ENCODE measurements around the gene ATP6V1G3.
"Not testable (repeated sequence)": the region's sequence is repeated elsewhere in the genome, so short reads cannot be mapped to it uniquely, and the experiment has no call there.

ATP6V1G3 gene

DNA sequence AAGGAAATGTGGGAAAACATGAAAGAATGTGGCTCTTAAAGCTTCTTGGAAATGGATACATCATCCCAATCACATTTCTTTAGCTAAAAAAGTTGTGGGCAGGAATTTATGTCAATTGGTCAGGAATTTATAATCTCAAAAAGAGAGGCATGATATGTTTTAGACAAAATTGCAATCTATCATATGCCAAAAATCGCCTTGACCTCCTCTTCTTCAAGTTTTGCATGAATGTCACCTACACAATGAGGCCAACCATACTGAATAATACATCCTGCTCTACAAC is 42.4 kb downstream of the ATP6V1G3 start:
- in situ Hi-C loops (cut with MboI; ENCODE audit: low sequenced_read_pairs), result no loop called here

DNA sequence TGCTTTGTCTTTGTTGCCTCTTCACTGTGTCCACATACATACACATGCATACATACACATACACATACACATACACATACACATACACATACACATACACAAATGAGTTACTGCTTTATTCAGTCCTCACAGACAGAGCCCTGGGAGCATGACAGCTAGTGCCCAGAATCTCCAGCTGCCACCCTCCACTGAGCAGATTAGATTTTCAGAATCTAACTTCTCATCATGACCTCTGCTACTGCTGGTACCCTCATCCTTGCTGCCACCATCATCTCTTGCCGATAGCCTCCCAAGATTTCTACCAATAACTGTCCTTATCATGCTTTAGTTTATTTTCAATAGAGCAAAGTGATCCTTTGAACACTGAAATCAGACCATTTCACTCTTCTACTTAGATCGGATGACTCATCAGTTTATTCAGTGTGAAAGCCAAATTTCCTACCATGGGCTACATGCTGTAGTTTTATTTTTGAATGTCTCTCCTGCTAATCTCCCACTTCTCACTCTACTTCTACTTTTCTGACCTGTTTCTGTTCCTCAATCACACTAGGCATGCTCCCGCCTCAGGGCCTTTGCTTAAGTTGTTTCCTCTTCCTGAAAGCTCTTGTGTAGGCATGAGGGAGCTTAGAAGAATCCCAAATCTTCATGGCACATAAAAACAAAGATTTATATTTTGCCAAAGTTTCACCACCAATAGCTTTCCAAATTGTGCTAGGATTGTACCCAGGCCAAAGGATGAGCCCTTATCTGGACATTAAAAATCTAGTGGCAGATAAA is 43.0 kb downstream of the ATP6V1G3 start:
- in situ Hi-C loops (cut with MboI; ENCODE audit: low sequenced_read_pairs), result no loop called here

DNA sequence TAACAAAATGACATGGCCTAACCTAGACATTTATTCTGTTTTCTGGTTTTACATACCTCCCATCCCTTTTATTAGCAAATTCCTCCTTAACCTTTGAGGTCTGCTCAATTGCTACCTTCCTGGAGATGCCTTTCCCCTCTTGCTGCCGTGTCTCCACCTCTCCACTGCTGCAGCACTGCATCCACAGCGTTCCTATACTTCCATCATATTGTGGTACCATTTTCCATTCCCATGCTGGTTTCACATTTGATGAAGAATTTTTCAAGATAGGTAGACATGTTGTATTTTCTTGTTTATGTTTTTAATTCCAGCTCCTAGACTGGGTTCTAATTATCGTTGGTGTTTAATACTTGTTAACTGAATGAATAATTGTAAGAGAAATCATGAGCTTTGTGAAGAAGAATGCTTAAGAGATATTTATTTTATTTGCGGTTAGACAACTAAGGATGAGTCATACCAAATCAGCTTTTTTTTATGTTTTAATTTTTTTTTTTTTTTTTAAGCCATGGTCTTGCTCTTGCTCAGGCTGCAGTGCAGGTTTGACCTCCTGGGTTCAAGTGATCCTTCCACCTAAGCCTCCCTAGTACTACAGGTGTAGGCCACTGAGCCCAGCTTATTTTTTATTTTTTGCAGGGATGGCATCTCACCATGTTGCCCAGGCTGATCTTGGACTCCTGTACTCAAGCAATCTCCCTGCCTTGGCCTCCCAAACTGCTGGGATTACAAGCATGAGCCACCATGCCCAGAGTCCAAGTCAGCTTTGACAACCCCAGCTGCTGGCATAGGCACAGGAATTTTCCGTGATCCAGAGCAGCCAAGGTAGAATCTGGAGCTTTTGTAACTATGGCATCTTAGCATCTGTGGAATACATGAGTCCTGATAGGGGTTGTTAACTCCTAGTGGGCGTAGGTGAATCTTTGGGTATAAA is 44.0 kb downstream of the ATP6V1G3 start:
- in situ Hi-C loops (cut with MboI; ENCODE audit: low sequenced_read_pairs), result no loop called here

DNA sequence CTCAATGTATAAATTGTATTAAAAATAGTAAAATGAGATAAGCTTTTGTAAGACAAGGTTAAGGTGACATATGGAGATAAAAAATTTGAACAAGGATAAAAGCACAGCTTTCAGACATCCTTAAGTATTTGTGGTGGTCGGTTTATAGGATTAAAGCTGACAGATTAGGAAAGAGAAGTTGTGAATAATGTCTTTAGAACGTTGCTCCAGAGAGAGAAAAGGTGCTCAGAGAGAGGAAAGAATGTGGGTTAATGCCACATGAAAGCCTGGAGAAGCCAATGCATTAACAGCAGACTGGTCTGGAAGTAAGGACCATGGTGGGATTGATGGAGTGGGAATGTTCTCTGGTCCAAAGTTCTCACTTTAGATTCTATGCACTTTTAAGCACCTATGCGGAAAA is 44.8 kb downstream of the ATP6V1G3 start:
- in situ Hi-C loops (cut with MboI; ENCODE audit: low sequenced_read_pairs), result no loop called here

DNA sequence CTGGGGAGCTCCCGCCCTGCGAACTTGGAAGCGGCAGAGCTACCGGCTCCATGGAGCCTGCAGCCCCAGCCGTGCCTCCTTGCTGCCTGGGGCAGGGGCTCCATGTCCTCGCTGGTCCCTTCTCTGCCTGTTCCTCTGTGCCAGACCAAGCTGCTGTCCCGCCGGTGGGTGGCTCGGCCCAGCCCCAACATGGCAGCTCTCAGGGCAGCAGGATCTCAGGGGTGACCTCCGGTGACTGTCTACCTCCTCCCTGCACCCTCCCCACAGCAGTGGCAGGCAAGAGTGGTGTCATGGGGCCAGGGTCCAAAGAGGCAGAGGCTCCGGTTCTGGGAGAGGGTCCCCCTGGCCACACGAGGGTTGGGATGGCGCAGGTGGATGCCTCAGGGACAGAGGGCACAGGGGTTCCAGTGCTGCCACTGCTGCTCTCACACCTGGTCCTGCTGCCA is 45.8 kb downstream of the ATP6V1G3 start:
- in situ Hi-C loops (cut with MboI; ENCODE audit: low sequenced_read_pairs), result no loop called here

DNA sequence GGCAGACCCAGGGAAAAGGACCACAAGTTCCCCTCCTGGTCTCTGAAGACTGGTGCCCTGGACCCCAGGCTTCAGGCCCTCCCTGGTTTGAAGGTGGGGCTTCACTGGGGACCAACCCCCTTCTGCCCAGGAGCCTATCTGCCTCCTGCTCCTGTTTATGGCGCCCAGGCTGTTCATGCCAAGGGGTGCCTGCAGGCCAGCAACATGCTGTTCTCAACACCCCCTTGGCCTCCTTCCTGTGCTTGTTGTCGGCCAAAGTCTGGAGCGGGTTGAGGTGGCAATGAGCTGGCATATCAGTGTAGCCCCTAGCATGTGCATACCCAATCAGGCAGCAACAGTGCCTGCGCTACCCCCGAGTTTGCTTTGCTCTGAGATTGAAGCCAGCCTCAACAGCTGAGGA is 46.3 kb downstream of the ATP6V1G3 start:
- in situ Hi-C loops (cut with MboI; ENCODE audit: low sequenced_read_pairs), result no loop called here

DNA sequence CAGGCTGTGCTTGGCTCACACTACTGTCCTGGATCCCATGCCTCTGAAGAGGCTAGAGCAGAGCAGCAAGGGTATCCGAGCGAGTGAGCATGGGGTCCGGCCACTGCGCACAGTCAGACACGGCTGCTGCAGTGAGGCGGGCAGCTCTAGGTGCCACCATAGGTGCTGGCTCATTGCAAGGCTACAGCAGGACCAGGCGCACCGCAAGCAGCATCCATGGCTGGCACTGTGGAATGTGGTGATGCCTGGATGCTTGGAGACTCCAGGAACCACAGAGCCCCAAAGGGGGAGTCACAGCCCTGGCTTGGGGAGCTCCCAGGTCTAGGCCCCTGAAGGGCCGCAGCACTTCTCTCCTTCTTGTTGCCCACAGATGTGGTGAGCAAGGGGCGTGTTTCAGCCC is 47.2 kb downstream of the ATP6V1G3 start:
- in situ Hi-C loops (cut with MboI; ENCODE audit: low sequenced_read_pairs), result no loop called here

DNA sequence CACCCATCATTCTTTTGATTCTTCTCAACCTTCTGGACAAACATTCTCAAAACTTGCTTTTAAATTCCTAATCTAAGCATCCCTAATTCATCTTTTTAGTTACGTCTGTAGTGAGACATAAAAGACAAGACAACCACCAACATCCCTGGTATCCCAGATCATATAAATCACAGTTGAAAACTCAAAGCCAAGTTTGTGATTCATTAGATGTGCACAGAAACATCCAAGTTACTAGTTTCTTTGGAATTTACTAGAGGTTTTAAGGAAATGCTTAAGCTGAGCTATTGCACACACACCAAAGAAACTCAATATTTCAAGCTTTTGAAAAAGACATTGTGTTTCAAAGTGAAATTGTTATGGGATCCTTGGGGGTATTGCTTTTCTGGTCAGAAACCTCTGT is 47.6 kb downstream of the ATP6V1G3 start:
- in situ Hi-C loops (cut with MboI; ENCODE audit: low sequenced_read_pairs), result no loop called here

DNA sequence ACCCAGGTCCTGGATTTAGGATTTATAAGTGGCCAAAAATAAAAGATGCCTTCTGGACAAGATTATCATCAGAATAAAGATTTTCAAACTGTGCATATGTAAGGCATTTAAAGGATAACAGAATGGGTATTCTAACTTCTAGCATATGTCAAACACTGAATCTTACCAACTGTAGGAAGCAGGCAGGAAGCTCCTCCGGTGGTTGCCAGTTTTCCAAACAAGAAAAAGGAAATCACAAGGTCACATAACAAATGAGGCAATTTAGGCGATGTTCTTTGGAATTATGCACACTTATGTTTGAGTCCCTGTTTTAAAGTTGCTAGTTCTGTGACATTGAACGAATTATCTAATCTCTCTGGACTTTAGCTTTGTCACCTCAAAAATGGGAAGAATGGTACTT is 48.9 kb downstream of the ATP6V1G3 start:
- in situ Hi-C loops (cut with MboI; ENCODE audit: low sequenced_read_pairs), result no loop called here

DNA sequence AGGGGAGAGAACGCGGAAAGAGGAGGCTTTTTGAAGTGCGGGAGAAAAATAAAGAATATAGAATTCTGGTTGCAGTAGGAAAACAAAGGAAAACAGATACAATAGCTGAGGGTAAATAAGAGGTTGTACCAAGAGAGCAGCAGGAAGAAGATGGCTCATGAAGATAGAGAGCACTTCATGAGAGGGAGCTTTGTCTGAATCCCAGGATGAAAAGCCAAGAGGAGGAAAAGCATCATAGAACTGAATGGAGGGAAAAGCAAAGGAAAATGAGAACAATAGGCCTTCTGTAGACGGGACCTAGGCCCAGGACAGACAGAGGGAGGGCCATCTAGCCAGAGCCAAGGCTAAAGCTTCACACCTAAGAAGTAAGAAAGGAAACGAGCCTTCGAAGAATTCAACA is 49.5 kb downstream of the ATP6V1G3 start:
- in situ Hi-C loops (cut with MboI; ENCODE audit: low sequenced_read_pairs), result no loop called here

DNA sequence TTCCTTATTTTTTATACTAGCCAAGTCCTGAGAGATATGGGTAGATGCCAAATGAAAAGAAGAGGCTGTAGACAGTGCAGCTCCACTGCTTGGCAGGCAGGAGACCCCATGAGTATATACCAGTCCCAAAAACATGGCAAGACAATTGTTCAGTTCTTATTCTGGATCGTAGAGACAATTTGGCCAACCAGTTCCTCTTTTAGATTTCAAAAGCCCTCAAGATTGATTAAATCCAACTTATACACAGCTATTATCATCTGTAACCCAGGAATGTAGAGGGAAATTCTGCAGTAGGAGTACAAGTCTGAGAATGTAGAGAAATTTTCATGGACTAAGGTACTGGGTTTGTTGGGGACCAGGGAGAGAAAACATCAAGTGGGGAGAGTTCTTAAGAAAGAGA is 50.3 kb downstream of the ATP6V1G3 start:
- in situ Hi-C loops (cut with MboI; ENCODE audit: low sequenced_read_pairs), result no loop called here

DNA sequence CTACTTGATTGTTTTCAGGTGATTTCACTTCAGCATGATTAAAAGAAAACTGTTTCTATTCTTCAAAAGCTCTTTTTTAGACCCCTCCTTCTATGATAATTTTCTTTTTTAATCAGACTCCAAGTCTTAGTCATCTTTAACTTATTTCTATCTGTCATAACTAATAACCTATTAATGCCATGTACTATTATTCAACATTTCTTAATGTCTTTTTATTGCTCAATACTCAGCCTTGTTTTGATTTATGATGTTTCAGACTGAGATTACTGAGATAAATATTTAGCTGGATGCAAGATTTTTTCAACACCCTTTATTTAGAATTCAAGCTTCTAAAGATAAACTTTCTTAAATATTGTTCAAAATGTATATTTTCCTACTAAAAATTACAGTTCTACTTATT is 53.6 kb downstream of the ATP6V1G3 start:
- in situ Hi-C loops (cut with MboI; ENCODE audit: low sequenced_read_pairs), result no loop called here

DNA sequence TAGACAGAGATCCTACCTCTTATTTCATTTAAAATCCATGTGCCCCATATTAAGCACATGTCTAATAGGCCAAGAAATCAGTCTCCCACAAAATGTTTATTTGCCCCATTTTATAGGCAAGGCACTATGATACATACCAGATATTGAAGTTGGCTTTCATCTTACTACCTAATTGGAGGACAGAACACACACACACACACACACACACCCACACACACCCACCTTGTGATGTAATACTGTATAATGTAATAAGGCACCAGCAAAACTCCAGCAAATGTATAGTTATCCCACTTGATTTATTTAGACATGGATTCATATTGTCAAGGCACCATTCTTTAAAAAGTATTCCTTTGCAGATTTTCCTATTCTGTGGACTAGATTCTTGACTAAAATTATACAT is 56.8 kb downstream of the ATP6V1G3 start:
- in situ Hi-C loops (cut with MboI; ENCODE audit: low sequenced_read_pairs), result no loop called here

DNA sequence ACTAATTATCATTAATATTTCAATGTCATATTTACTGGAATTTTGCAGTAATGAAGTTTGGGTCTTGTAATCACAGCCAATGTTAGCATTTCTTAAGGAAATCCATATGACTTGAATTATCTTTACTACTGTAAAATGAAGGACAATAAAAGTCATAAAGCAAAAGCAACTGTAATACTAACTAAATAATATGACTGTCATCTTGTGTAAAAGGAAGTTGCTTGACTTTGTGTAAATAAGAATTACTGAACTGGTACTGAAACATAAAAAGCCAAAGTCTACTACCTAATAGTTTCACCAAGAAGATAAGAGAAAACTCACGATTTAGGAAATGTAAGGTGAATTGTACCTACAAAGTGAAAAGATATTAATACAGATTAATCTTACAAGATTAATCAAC is 57.5 kb downstream of the ATP6V1G3 start:
- in situ Hi-C loops (cut with MboI; ENCODE audit: low sequenced_read_pairs), result no loop called here

DNA sequence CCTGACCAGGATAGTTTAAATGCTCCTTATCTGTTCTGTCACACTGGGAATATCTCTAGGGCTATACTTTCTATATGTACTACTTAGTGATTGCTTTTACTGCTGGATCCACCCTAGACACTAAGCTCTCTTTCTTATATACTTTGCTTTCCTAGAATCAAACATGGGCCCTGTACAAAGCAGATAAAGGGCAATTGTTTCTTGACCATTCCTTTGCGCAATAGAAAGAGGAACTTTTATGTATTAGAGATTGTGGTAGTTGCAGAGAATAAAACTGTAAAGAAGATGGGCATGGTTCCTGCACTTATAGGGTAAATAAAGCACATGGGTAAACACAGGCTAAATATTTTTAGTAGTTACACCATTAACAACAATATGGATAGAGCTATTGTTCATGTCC is 58.8 kb downstream of the ATP6V1G3 start:
- in situ Hi-C loops (cut with MboI; ENCODE audit: low sequenced_read_pairs), result no loop called here

DNA sequence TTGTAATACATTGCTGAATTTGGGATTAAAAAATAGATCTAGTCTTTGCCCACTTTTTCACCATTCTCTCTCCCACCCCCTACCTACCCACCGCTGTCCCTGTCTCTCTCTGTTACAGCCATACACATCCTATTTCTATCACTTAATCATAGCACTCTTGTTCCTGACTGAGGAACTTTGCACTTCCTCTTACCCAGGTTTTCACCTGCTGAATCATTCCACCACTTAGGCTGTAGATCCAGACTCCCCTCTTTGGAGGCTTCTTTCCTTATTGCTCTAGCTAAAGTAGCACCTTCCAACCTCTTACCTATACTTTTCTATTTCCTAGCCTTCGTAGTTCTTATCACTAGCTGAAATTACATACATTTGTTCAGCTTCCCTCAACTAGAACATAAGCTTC is 59.6 kb downstream of the ATP6V1G3 start:
- in situ Hi-C loops (cut with MboI; ENCODE audit: low sequenced_read_pairs), result no loop called here

DNA sequence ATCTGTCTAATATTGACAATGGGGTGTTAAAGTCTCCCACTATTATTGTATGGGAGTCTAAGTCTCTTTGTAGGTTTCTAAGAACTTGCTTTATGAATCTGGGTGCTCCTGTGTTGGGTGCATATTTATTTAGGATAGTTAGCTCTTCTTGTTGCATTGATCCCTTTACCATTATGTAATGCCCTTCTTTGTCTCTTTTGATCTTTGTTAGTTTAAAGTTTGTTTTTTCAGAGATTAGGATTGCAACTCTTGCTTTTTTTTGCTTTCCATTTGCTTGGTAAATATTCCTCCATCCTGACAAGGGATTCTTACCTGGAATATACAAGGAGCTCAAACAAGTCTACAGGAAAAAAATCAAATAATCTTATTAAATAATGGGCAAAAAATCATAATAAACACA is 63.1 kb downstream of the ATP6V1G3 start:
- in situ Hi-C loops (cut with MboI; ENCODE audit: low sequenced_read_pairs), result not testable (repeated sequence)

Measured in HL-60/S4 treated with retinoic acid at 250 ng/mL for 4 days and 3 days (cell line).